A549 (cell line): ENCODE data around the gene SLC6A3.

Experiments used
- BHLHE40 ChIP-seq: IDR thresholded peaks from 2 replicates; pipeline ENCODE4 v1.6.1; 2012; ENCODE audit warnings: low read depth, low read length, inconsistent platforms
- CBX8 ChIP-seq: fragments of 200-600 bp; sonication (generic); IDR thresholded peaks from 2 replicates; pipeline ENCODE4 v1.6.1; 2016
- CTCF ChIP-seq: fragments of >200 bp; sonication (Bioruptor Twin); formaldehyde crosslinking; IDR thresholded peaks from 3 replicates; pipeline ENCODE4 v1.5.1; 2016
- EP300 ChIP-seq, 2 experiments: fragments of >200 bp; sonication (Bioruptor Twin); formaldehyde crosslinking; IDR thresholded peaks; 2 replicates in 1 of 2; 3 replicates in 1 of 2; pipeline ENCODE4 v1.6.1; 2016 to 2017
- ESRRA ChIP-seq: fragments of 150-350 bp; IDR thresholded peaks from 2 replicates; pipeline ENCODE4 v1.6.1; 2014; ENCODE audit warnings: mild to moderate bottlenecking, low read length, borderline replicate concordance
- JUN ChIP-seq, 2 experiments: fragments of >200 bp; sonication (Bioruptor Twin); formaldehyde crosslinking; IDR thresholded peaks; 2 replicates in 1 of 2; 3 replicates in 1 of 2; pipeline ENCODE4 v1.6.1; 2016 to 2017
- NPAS2 ChIP-seq: fragments of 250-450 bp; sonication (Bioruptor Pico); IDR thresholded peaks from 2 replicates; pipeline ENCODE4 v1.8.0; 2022; ENCODE audit warnings: mild to moderate bottlenecking, moderate library complexity, borderline replicate concordance
- POLR2A ChIP-seq: IDR thresholded peaks from 2 replicates; pipeline ENCODE4 v1.6.1; 2012; ENCODE audit warnings: mild to moderate bottlenecking, low read length
- TFCP2L1 ChIP-seq: fragments of 250-450 bp; sonication (Bioruptor Pico); IDR thresholded peaks from 2 replicates; pipeline ENCODE4 v1.5.0; 2021; ENCODE audit warnings: mild to moderate bottlenecking
- TP53 ChIP-seq: fragments of 250-450 bp; sonication (Bioruptor Pico); IDR thresholded peaks from 2 replicates; pipeline ENCODE4 v1.5.0; 2021; ENCODE audit warnings: mild to moderate bottlenecking, moderate library complexity
- ZSCAN20 ChIP-seq: fragments of 250-450 bp; sonication (Bioruptor Pico); IDR thresholded peaks from 2 replicates; pipeline ENCODE4 v1.8.0; 2022; ENCODE audit warnings: mild to moderate bottlenecking, moderate library complexity

- no peak for TF ChIP-seq CTCF
- no peak for TF ChIP-seq EP300 (IDR thresholded peaks at IDR 0.05)
- no peak; the same call in 1 of the 2 replicates for TF ChIP-seq POLR2A
- no peak for TF ChIP-seq ZSCAN20 (CRISPR knock-in tag)
- TF ChIP-seq TFCP2L1 (CRISPR knock-in tag) = no peak
- no peak for TF ChIP-seq ESRRA
- no peak for TF ChIP-seq NPAS2 (CRISPR knock-in tag)
- no peak for TF ChIP-seq BHLHE40
- TF ChIP-seq CBX8 = no peak
- 0 out of 5 replicates have a peak, but pooled peaks of 1 of the 2 experiments have one; percentile 24 for TF ChIP-seq JUN (IDR thresholded peaks at IDR 0.05)
- no peak for TF ChIP-seq TP53 (CRISPR knock-in tag)
Measured at GRCh38 chr5:1385395-1386273, 59.6 kb downstream of the SLC6A3 start.
